HEK293T (cell line): ENCODE data around the gene TRAPPC1.

Experiments
- PKNOX1 ChIP-seq: fragments of 450-650 bp; IDR thresholded peaks from 2 replicates; pipeline ENCODE4 v1.6.1; 2016
- ZNF384 ChIP-seq: fragments of 450-650 bp; IDR thresholded peaks from 2 replicates; pipeline ENCODE4 v1.6.1; 2016

GRCh38 chr17:7930841-7931631 lies 710 bp downstream of the TRAPPC1 start:
- TF ChIP-seq PKNOX1 (no peak), ZNF384 (no peak)
